Mucosa of stomach (tissue), 1 donor: ENCODE data around the gene BRINP3.
"Not testable (repeated sequence)": the region's sequence is repeated elsewhere in the genome, so short reads cannot be mapped to it uniquely, and the experiment has no call there.

Experiments used
- H3K27me3 ChIP-seq: one replicate; pipeline ENCODE4 v1.7.0; 2013; ENCODE audit warnings: mild to moderate bottlenecking, low read length; ENCODE audit not compliant: control insufficient read depth, insufficient read depth
- H3K36me3 ChIP-seq: one replicate; pipeline ENCODE4 v1.7.0; 2013; ENCODE audit warnings: low read length; ENCODE audit not compliant: control insufficient read depth, insufficient read depth
- H3K4me1 ChIP-seq: one replicate; pipeline ENCODE4 v1.7.0; 2013; ENCODE audit warnings: mild to moderate bottlenecking, low read length; ENCODE audit not compliant: control insufficient read depth, insufficient read depth
- H3K4me3 ChIP-seq: one replicate; pipeline ENCODE4 v1.7.0; 2013; ENCODE audit warnings: low read length
- H3K9ac ChIP-seq: one replicate; pipeline ENCODE4 v1.7.0; 2013; ENCODE audit warnings: mild to moderate bottlenecking, low read length, moderate library complexity
- H3K9me3 ChIP-seq: one replicate; pipeline ENCODE4 v1.7.0; 2013; ENCODE audit warnings: mild to moderate bottlenecking, low read length, moderate library complexity; ENCODE audit not compliant: control insufficient read depth
- donor health status: Pancreatic carcinoma.

BRINP3 gene

DNA sequence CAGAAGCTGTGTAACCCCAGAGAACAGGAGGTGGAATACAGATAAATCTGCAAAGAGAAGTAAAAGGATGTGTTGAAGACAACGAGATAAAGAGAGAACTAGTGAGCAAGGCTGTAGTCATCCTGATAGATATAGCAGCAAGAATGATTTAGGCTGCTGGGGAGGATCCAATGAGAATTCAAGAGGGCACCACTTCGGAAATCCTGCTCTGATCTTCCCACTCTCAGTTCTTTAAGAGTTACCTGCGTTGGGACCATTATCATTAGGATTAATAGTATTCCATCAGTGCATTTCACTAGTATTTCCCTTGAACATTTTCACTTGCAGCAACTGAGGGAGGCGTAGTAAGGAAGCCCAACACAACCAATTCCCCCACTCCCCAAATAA is at the start of gene BRINP3:
Gene BRINP3 (minus strand): TSS at position 103 of the 387 bp plus-strand sequence.
- Histone ChIP-seq H3K9ac (no peak within 1 kb of the TSS), H3K27me3 (peaks cover 27% of the 10 kb centered on the region), H3K4me1 (no peaks in the 10 kb centered on the region), H3K4me3 (no peak within 1 kb of the TSS), H3K9me3 (no peaks in the 10 kb centered on the region), H3K36me3 (no peaks in the 10 kb centered on the region)

DNA sequence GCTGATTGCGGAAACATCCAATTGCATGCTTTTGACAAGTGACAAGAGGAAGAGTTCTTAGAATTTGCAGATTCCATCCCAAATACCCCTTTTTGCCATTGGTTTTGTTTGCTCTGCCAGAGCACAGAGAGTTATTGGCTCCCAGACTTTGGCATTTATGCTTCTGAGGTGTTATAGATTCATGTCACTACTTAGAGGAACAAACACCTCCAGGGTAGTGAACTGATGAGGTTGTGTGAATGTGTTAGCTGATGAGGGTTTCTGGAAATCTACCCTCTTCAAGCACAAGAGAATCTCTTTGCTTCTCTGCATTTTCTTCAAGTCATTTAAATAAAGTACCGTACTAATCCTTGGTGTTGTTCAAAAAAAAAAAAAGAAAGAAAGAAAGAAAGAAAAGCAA is 33.9 kb upstream of the BRINP3 start:
- Histone ChIP-seq H3K4me3 (no peak overlapping the region), H3K9ac (no peak overlapping the region), H3K9me3 (no peaks in the 10 kb centered on the region), H3K27me3 (no peaks in the 10 kb centered on the region), H3K4me1 (no peaks in the 10 kb centered on the region), H3K36me3 (no peaks in the 10 kb centered on the region)

DNA sequence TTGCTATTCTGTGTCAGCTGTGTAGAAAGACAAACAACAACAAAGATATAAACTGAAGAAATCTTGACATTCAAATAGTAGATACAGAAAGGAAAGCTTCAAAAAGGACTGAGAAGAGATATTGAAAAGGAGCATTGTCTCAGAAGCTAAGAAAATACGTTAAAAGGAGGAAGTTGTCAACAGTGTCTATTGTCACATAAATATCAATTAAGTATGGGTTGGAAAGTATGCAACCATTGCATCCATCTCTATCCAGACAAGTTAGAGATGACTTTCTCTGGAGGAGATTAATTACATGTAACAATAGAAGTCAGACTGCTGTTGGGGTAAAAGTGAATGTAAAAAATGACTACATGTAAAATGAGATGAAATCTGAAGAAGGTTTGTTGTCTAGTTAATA is 29.7 kb upstream of the BRINP3 start:
- H3K4me1 ChIP-seq = no peaks in the 10 kb centered on the region

DNA sequence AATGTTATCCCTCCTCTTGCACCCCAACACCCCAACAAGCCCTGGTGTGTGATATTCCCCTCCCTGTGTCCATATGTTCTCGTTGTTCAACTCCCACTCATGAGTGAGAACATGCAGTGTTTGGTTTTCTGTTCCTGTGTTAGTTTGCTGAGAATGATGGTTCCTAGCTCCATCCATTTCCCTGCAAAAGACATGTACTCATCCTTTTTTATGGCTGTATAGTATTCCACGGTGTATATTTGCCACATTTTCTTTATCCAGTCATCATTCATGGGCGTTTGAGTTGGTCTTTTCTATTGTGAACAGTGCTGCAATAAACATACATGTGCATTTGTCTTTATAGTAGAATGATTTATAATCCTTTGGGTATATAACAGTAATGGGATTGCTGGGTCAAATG is 26.9 kb upstream of the BRINP3 start:
- H3K27me3 ChIP-seq, H3K9ac ChIP-seq, H3K4me1 ChIP-seq, H3K9me3 ChIP-seq, H3K4me3 ChIP-seq, H3K36me3 ChIP-seq: not testable (repeated sequence)

More for the DNA sequence above, 29.7 kb upstream of the BRINP3 start:
- Histone ChIP-seq H3K9ac (no peak overlapping the region), H3K36me3 (no peaks in the 10 kb centered on the region), H3K27me3 (no peaks in the 10 kb centered on the region), H3K9me3 (no peaks in the 10 kb centered on the region), H3K4me3 (no peak overlapping the region)

DNA sequence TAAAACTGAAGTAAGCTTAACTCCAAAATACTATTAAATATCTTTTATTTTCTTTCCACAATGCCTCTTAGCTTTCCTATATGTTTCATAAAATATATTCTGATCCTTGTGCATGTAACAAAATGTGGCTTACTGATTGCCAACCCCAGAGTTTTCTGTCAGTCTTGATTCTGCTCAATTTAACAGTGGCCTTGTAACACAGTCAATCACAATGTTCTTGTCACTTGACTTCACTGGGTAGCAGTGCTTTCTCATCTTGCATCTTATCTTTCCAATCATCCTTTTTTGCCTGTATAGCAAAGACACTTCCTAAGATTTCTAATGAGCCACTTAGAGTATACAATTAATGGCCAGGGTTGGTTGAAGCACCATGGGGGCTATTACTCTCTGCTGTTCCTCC is 19.9 kb upstream of the BRINP3 start:
- Histone ChIP-seq H3K27me3 (no peaks in the 10 kb centered on the region), H3K36me3 (no peaks in the 10 kb centered on the region), H3K4me1 (no peaks in the 10 kb centered on the region), H3K9ac (no peak overlapping the region), H3K4me3 (no peak overlapping the region), H3K9me3 (no peaks in the 10 kb centered on the region)

DNA sequence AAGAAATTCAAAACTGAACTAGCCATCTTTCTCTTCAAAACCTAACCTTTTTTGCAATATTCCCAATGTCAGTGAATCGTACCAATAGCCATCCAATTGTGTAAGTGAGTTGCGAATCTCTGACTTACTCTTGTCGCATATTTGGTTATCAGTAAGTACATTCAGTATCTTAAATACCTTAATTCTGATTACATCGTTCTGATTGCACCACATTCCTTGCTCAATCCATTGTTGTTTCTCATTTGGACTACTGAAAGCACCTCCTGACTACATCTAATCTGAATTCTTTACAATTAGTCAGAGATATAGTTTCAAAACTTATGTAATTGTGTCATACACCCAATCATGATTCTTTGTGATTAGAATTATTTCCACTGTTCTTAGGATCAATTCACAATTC is 16.8 kb upstream of the BRINP3 start:
- Histone ChIP-seq H3K9me3 (no peaks in the 10 kb centered on the region), H3K9ac (no peak overlapping the region), H3K4me1 (no peaks in the 10 kb centered on the region), H3K27me3 (no peaks in the 10 kb centered on the region), H3K4me3 (no peak overlapping the region), H3K36me3 (no peaks in the 10 kb centered on the region)

DNA sequence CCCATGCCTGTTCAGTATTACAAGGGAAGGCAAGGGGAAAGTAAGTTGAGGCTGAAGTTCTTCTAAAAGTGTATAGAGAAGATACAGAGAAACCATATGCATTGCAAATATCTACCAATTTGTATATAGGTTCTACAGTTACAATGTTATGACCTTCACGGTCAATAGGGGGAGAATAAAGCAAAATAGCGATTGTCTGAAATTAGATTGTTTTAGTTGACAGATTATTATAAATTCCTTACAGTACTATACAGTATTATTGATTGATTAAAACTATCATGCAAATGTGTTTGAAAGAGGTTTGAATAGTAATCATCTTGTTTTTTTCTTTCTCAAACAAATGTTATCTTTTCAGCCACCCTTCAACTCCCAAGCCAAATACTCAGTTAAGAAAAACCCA is 13.7 kb upstream of the BRINP3 start:
- H3K36me3 ChIP-seq = no peaks in the 10 kb centered on the region
- H3K27me3 ChIP-seq = no peaks in the 10 kb centered on the region
- no peaks in the 10 kb centered on the region for H3K9me3 ChIP-seq
- no peaks in the 10 kb centered on the region for H3K4me1 ChIP-seq
- H3K9ac ChIP-seq = no peak overlapping the region
- H3K4me3 ChIP-seq = no peak overlapping the region

DNA sequence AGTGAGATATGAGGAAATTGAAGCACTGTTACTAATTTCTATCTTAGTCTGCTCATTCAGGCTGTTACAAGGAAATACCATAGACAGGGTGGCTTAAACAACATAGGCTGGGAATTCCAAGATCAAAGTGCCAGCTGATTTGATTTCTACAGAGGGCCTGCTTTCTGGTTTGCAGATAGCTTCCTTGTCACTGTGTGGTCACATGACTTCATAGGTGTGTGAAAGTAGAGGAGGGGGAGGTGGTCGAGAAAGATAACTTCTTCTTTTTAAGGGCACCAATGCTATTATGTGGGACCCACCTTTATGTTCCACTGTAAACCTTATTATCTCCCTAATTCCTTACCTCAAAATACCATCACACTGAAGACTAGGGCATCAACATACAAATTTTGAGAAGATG is 6.4 kb upstream of the BRINP3 start:
- no peak overlapping the region for H3K9ac ChIP-seq
- H3K4me3 ChIP-seq = no peak overlapping the region
- H3K4me1 ChIP-seq = no peaks in the 10 kb centered on the region
- H3K9me3 ChIP-seq = no peaks in the 10 kb centered on the region
- no peaks in the 10 kb centered on the region for H3K36me3 ChIP-seq
- H3K27me3 ChIP-seq = no peaks in the 10 kb centered on the region

DNA sequence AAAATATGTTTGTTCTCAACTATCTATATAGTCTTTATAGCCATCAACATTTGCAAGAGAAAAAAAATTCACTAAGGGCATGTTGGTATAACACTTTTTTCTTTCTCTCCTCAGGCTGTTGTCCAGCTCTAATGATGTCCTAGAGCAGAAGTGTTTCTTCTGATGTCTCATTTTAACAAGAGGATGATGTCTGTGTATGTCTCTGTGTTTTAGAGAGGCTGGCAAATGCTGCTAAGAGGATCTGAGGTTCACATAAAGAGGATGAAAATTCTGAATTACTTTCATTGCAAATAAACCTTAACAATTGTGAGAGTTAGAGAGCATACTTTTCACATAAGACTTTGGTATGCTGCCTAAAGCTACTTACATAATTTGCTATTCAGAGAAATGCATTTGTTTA is 2.6 kb upstream of the BRINP3 start:
- no peak overlapping the region for H3K9ac ChIP-seq

DNA sequence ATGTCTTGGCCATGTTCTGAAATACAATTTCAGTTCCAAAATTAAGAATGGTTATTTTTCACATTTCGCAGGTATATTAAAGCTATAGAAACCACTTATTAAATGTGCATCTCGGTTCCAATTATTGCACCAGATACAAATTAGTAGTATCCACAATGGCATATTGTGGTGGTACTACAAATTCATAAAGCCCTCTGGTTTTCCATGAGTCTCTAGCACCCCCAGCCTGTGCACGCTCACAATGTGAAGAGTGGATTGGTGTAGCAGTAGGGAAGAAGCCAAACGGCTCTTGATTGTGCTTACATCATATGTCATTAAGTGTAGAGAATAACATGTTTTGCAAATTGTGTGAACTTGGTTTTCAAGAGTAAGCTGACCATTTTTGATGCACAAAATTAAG is 1.9 kb upstream of the BRINP3 start:
- Histone ChIP-seq H3K27me3 (peaks cover 27% of the 10 kb centered on the region), H3K4me1 (no peaks in the 10 kb centered on the region), H3K9me3 (no peaks in the 10 kb centered on the region), H3K4me3 (no peak overlapping the region), H3K9ac (no peak overlapping the region), H3K36me3 (no peaks in the 10 kb centered on the region)

More for the DNA sequence above, 2.6 kb upstream of the BRINP3 start:
- H3K36me3 ChIP-seq = no peaks in the 10 kb centered on the region
- no peak overlapping the region for H3K4me3 ChIP-seq
- no peaks in the 10 kb centered on the region for H3K4me1 ChIP-seq
- H3K9me3 ChIP-seq = no peaks in the 10 kb centered on the region
- H3K27me3 ChIP-seq = peaks cover 21% of the 10 kb centered on the region

DNA sequence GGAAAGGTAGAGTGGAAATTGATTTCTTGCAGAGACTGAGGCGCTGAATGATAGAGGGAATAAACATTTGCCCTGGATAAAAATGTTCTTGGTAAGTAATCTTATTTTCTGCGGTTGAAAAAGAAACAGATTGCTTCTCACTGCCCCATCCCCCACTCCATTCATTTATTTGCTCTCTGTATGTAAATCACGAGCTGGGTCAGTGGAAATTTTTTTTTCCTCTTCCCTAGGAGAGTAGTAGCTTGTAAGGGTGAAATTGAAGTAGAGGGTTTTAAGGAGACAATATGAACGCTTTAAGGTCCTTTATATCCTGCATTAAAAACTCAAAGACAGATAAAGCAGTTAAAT is 1.4 kb upstream of the BRINP3 start:
- H3K9me3 ChIP-seq = no peaks in the 10 kb centered on the region
- no peaks in the 10 kb centered on the region for H3K36me3 ChIP-seq
- no peaks in the 10 kb centered on the region for H3K4me1 ChIP-seq
- H3K4me3 ChIP-seq = no peak overlapping the region
- H3K9ac ChIP-seq = no peak overlapping the region
- peaks cover 27% of the 10 kb centered on the region for H3K27me3 ChIP-seq

DNA sequence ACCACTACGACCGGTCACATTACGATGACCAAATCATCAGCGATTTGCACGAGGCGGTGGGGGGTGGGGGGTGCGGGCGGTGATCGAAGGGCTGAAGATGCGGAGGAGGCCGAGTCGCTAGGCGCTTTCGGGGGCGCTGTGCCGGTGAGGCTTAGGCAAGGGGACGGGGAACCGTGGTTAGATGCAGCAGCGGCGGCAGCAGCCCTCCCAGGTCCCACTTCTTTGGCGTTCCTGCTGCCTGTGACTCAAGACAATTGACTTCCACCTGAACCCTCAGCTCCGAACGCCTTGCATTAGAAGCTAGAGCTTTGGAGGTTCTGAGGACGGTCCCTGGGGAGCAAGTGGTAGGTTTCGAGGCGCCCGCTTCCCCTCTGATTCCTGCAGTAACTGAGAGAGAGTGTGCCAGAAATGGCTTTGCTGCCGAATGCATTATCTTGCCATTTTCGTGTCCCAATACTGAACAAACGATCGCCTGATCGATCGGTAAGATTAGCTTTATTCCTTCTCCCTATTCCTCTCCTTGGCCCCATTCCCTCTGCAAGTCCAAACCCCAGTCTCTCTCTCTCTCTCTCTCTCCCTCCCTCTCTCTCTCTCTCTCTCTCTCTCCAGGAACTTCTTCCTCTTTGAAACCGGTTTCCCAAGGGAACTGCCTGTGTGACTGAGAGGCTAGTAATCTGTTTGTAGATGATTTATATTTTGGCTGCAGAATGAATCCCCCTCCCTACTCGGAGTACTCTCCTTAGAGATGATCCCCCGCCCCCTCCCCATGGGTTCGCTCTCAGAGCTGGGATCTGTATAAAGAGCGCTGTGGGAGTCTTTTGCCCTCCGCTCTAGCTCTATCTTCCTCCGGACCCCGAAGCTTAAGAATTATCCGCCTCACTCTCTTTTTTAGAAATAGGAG is 735 bp upstream of the BRINP3 start:
- H3K4me1 ChIP-seq = no peaks in the 10 kb centered on the region
- H3K36me3 ChIP-seq = no peaks in the 10 kb centered on the region
- H3K4me3 ChIP-seq = no peak overlapping the region
- H3K9ac ChIP-seq = no peak overlapping the region
- H3K9me3 ChIP-seq = no peaks in the 10 kb centered on the region
- H3K27me3 ChIP-seq = peaks cover 27% of the 10 kb centered on the region

DNA sequence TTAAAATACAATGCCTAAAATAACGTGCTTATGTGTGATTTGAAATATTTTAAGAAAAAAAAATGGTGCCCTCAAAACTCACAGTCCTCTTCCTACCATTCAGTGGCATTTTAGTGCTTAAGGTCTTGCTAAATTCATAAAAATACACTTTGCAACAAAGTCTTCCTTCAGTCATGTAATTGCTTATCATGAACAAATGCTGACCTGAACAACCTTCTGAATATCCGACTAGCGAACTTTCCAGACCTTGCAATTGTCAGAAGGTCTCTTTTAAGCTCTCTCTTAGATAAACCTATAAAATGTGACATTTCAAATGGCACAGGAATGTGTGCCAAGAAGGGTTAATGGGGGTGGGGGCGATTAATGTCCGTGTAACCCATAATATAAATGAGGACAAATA is 858 bp downstream of the BRINP3 start:
- no peaks in the 10 kb centered on the region for H3K4me1 ChIP-seq
- H3K36me3 ChIP-seq = no peaks in the 10 kb centered on the region
- no peaks in the 10 kb centered on the region for H3K9me3 ChIP-seq
- H3K9ac ChIP-seq = no peak overlapping the region
- peaks cover 27% of the 10 kb centered on the region for H3K27me3 ChIP-seq
- no peak overlapping the region for H3K4me3 ChIP-seq
